ENCODE results near the gene DHRS7B. TPM values are rescaled to one million over a fixed set of nuclear protein-coding genes. Genes with fewer than 3 reads are reported as not detected.

Gene DHRS7B
- polyA plus RNA-seq, 1 donor (not counting 4 experiments of a cell fraction or from before 2014, with no cell fraction given), result 33.8 TPM

DNA sequence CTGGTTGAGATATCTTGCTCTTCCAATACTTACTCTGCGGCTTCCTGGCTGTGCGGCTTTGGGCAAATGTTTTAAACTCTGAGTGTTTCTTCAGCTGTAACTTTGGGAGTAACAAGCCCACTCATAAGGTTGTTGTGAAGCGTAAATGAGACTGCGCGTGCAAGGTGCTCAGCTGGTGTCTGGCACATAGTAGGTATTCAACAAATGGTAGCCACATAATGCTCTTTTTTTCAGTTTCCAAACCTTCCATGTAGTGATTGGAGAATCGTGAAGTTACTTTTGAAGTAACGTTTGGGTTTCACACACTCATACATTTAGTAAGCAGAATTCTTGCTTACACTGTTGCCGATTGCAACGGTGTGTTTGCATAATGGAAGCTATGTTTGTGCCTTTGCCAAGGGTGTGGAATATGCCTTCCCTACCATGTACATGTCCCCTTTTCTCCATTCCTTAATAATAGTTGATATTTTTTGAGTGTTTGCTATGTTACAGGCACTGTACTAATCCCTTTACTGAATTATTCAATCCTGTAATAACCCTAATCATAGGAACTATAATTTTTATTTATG lies 829 bp downstream of the DHRS7B start:
- peak overlapping the region; percentile 88 for H3K9ac ChIP-seq (ENCODE audit: control insufficient read depth, extremely low read depth, insufficient read depth, low read length)
- DNase-seq (ENCODE audit: low read depth, low spot score) (no peak), FAIRE-seq (peak; percentile 17)
- H4K20me1 ChIP-seq (ENCODE audit: control insufficient read depth, extremely low read depth, insufficient read depth, low read length), result no peaks in the 10 kb centered on the region
- no peaks in the 10 kb centered on the region for H3K9me1 ChIP-seq (ENCODE audit: control insufficient read depth, extremely low read depth, insufficient read depth, low read length)
- no peaks in the 10 kb centered on the region for H3K36me3 ChIP-seq (ENCODE audit: control insufficient read depth in 2 of 2, extremely low read depth in 1 of 2, insufficient read depth in 2 of 2, low read length in 2 of 2)
- peaks cover 8% of the 10 kb centered on the region for H3K4me1 ChIP-seq (ENCODE audit: control insufficient read depth, extremely low read depth, insufficient read depth, low read length)
- no peaks in the 10 kb centered on the region for H3K27me3 ChIP-seq (ENCODE audit: control insufficient read depth, extremely low read depth, insufficient read depth, low read length)
- peak overlapping the region; percentile 80 to 94 (median 84) for H3K4me3 ChIP-seq (ENCODE audit: control insufficient read depth in 2 of 3, extremely low read depth in 1 of 3, insufficient read depth in 2 of 3, low read depth in 1 of 3, low read length in 3 of 3)
- no peaks in the 10 kb centered on the region for H3K9me3 ChIP-seq (ENCODE audit: control insufficient read depth, low read depth, low read length)
- H3K27ac ChIP-seq (ENCODE audit: control insufficient read depth, insufficient read depth, low read length), result peak overlapping the region; percentile 89
- peak overlapping the region; percentile 94 for H3K4me2 ChIP-seq (ENCODE audit: control insufficient read depth, extremely low read depth, insufficient read depth, low read depth, low read length)
- H2AFZ ChIP-seq (ENCODE audit: control insufficient read depth, low read length), result peak overlapping the region; percentile 83
- dilution Hi-C loops (cut with MboI; ENCODE audit: extremely low pct_ligation_motif_present, low sequenced_read_pairs), result no loop called here
- TF ChIP-seq, protein P1, sequence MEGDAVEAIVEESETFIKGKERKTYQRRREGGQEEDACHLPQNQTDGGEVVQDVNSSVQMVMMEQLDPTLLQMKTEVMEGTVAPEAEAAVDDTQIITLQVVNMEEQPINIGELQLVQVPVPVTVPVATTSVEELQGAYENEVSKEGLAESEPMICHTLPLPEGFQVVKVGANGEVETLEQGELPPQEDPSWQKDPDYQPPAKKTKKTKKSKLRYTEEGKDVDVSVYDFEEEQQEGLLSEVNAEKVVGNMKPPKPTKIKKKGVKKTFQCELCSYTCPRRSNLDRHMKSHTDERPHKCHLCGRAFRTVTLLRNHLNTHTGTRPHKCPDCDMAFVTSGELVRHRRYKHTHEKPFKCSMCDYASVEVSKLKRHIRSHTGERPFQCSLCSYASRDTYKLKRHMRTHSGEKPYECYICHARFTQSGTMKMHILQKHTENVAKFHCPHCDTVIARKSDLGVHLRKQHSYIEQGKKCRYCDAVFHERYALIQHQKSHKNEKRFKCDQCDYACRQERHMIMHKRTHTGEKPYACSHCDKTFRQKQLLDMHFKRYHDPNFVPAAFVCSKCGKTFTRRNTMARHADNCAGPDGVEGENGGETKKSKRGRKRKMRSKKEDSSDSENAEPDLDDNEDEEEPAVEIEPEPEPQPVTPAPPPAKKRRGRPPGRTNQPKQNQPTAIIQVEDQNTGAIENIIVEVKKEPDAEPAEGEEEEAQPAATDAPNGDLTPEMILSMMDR (optimal IDR thresholded peaks at IDR 0.05 in 1 of 3, IDR thresholded peaks at IDR 0.05 in 1 of 3, conservative IDR thresholded peaks at IDR 0.05 in 1 of 3; ENCODE audit: extremely low read depth in 1 of 3, insufficient read depth in 2 of 3, low read length in 3 of 3), result no peak
- TF ChIP-seq EZH2 (IDR thresholded peaks at IDR 0.05; ENCODE audit: low read length), result no peak
- H3K79me2 ChIP-seq (ENCODE audit: control insufficient read depth, insufficient read depth, low read length), result peaks cover 44% of the 10 kb centered on the region

- DNase-seq (ENCODE audit: low read depth, low spot score), result no peak
- Histone ChIP-seq H3K36me3 (ENCODE audit: control insufficient read depth in 2 of 2, extremely low read depth in 1 of 2, insufficient read depth in 2 of 2, low read length in 2 of 2) (no peaks in the 10 kb centered on the region), H3K9ac (ENCODE audit: control insufficient read depth, extremely low read depth, insufficient read depth, low read length) (no peak overlapping the region), H3K4me1 (ENCODE audit: control insufficient read depth, extremely low read depth, insufficient read depth, low read length) (peaks cover 8% of the 10 kb centered on the region), H3K27ac (ENCODE audit: control insufficient read depth, insufficient read depth, low read length) (no peak overlapping the region), H4K20me1 (ENCODE audit: control insufficient read depth, extremely low read depth, insufficient read depth, low read length) (no peaks in the 10 kb centered on the region), H3K4me3 (ENCODE audit: control insufficient read depth in 2 of 3, extremely low read depth in 1 of 3, insufficient read depth in 2 of 3, low read depth in 1 of 3, low read length in 3 of 3) (no peak overlapping the region), H3K4me2 (ENCODE audit: control insufficient read depth, extremely low read depth, insufficient read depth, low read depth, low read length) (peak overlapping the region; percentile 10), H3K27me3 (ENCODE audit: control insufficient read depth, extremely low read depth, insufficient read depth, low read length) (no peaks in the 10 kb centered on the region), H3K9me3 (ENCODE audit: control insufficient read depth, low read depth, low read length) (no peaks in the 10 kb centered on the region), H3K79me2 (ENCODE audit: control insufficient read depth, insufficient read depth, low read length) (peaks cover 48% of the 10 kb centered on the region), H3K9me1 (ENCODE audit: control insufficient read depth, extremely low read depth, insufficient read depth, low read length) (no peaks in the 10 kb centered on the region), H2AFZ (ENCODE audit: control insufficient read depth, low read length) (no peak overlapping the region)
- TF ChIP-seq, protein P1 (optimal IDR thresholded peaks at IDR 0.05 in 1 of 3, IDR thresholded peaks at IDR 0.05 in 1 of 3, conservative IDR thresholded peaks at IDR 0.05 in 1 of 3; ENCODE audit: extremely low read depth in 1 of 3, insufficient read depth in 2 of 3, low read length in 3 of 3), result peak; percentile 40 to 66 (median 41)
- TF ChIP-seq EZH2 (IDR thresholded peaks at IDR 0.05; ENCODE audit: low read length), result no peak
- dilution Hi-C loops (cut with MboI; ENCODE audit: extremely low pct_ligation_motif_present, low sequenced_read_pairs), result no loop called here
- no peak for FAIRE-seq
Observed at GRCh38 chr17:21129023-21129681, 2.4 kb downstream of the DHRS7B start.
